WERI-Rb-1 (cell line): ENCODE data around the gene TREX2.

Experiments used
- DNase-seq: peaks from one replicate; pipeline ENCODE4 v3.0.0-alpha.2; 2020
- H3K27ac ChIP-seq: fragments of 250-450 bp; sonication (Bioruptor Pico); 2 replicates; pipeline ENCODE4 v1.5.1; 2020; ENCODE audit warnings: mild to moderate bottlenecking, moderate library complexity
- H3K27me3 ChIP-seq: fragments of 250-450 bp; sonication (Bioruptor Pico); 2 replicates; pipeline ENCODE4 v1.5.1; 2021; ENCODE audit warnings: mild to moderate bottlenecking, low read depth, moderate library complexity; ENCODE audit not compliant: insufficient read depth, severe bottlenecking
- H3K36me3 ChIP-seq: fragments of 250-450 bp; sonication (Bioruptor Pico); 2 replicates; pipeline ENCODE4 v1.5.1; 2020; ENCODE audit warnings: mild to moderate bottlenecking, moderate library complexity
- H3K4me3 ChIP-seq: 2 replicates; pipeline ENCODE4 v1.5.1; 2011; ENCODE audit warnings: low read depth, mild to moderate bottlenecking, control low read depth, low read length
- H3K9me3 ChIP-seq: fragments of 250-450 bp; sonication (Bioruptor Pico); 2 replicates; pipeline ENCODE4 v1.5.1; 2021; ENCODE audit warnings: mild to moderate bottlenecking, moderate library complexity; ENCODE audit not compliant: severe bottlenecking
- TF ChIP-seq, protein P1 (sequence below): IDR thresholded peaks from 2 replicates; pipeline ENCODE4 v1.5.1; 2011; ENCODE audit warnings: low read depth, mild to moderate bottlenecking, control low read depth, inconsistent platforms, low read length

TREX2 gene

DNA sequence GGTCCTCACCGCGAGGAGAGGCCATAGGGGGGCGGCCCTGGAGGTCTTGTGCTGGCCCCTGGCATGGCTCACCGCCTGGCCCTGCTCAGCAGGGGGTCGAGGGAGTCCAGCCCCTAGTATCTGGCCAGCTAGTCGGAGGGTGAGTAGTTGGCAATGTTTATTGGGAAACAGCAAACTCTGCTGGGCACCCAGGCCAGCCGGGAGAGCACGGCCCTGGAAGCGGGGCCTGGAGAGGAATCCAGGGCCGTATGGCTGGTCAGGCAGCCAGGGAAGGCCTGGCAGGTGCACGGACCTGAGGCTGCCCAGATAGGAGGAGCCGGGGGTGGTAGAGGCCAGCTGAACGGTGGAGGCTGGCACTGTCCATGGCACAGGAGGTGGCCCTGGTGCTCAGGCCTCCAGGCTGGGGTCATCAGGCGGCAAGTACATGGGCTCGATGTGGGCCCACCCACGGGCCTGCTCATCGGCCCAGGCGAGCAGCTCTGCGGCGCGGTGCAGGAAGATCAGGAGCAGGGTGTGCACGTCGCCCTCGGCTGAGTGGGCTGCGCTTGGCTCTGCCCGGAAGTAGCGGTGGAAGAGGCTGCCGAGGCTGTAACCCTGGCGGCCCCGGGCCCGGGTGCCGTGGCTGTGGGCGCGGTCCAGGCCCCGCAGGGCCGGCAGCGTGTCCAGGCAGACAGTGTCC lies 1.4 kb downstream of the TREX2 start:
- peaks cover 2% of the 10 kb centered on the region for H3K9me3 ChIP-seq
- H3K27ac ChIP-seq: no peak overlapping the region
- H3K27me3 ChIP-seq: peaks cover 16% of the 10 kb centered on the region
- TF ChIP-seq, protein P1, sequence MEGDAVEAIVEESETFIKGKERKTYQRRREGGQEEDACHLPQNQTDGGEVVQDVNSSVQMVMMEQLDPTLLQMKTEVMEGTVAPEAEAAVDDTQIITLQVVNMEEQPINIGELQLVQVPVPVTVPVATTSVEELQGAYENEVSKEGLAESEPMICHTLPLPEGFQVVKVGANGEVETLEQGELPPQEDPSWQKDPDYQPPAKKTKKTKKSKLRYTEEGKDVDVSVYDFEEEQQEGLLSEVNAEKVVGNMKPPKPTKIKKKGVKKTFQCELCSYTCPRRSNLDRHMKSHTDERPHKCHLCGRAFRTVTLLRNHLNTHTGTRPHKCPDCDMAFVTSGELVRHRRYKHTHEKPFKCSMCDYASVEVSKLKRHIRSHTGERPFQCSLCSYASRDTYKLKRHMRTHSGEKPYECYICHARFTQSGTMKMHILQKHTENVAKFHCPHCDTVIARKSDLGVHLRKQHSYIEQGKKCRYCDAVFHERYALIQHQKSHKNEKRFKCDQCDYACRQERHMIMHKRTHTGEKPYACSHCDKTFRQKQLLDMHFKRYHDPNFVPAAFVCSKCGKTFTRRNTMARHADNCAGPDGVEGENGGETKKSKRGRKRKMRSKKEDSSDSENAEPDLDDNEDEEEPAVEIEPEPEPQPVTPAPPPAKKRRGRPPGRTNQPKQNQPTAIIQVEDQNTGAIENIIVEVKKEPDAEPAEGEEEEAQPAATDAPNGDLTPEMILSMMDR: no peak
- peaks cover 5% of the 10 kb centered on the region for H3K36me3 ChIP-seq
- no peak for DNase-seq
- H3K4me3 ChIP-seq: no peak overlapping the region

DNA sequence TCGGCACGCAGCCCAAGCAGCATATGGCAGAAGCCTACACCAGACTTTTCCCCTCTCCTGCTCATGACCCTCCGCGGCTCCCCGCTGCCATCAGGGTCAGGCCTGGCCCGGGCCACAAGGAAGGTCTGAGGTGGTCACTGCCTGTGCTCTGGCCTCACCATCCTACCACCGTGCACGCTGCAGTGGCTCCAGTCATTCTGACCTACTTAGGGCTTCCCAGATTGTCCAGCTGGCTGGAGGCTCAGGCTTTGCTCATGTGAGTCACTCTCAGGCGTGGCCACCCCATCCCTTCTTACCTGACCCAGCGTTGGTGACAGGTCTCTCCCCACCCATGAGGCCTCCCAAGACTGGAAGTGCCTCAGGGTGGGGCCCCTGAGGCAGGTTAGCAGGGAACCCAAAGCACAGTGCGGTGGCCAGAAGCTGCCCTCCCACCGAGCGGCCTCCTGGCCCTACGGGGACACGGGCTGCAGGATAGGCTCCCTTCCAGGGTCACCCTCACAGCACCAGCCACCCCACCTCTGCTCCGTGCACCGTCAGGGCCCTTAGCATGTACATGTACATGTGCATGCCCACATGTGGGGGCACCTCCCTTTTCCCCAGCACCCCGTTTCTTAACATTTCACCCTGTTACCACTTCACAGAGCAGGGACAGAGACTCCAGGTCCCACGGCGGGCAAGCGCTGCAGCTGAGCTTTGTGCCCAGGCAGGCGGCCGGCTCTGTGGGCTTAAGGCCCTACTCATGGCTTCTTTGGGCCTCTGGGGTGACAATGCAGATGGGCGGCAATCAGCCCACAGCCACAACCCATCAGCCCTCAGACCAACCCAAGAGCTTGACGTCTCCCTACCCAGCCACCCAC lies 2.2 kb downstream of the TREX2 start:
- DNase-seq: peak; percentile 62
- peak overlapping the region; percentile 14; the same call in 1 of the 2 replicates for H3K27ac ChIP-seq
- H3K27me3 ChIP-seq: peaks cover 17% of the 10 kb centered on the region
- no peaks in the 10 kb centered on the region; the same call in 1 of the 2 replicates for H3K36me3 ChIP-seq
- no peak overlapping the region for H3K4me3 ChIP-seq
- TF ChIP-seq, protein P1: no peak
- H3K9me3 ChIP-seq: peaks cover 2% of the 10 kb centered on the region

DNA sequence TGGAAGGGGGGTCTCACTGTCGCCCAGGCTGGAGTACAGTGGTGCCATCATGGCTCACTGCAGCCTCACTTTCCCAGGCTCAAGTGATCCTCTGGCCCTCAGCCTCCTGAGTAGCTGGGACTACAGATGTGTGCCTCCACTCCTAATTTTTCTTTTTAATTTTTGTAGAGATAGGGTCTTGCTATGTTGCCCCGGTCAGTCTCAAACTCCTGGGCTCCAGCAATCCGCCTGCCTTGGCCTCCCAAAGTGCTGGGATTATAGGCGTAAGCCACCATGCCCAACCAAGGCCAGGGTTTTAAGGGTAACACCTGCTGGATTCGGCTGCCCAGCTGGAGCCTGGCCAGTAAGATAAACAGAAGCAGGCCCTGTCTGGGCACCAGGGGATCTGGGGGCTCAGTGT lies 3.4 kb downstream of the TREX2 start:
- H3K9me3 ChIP-seq: peaks cover 2% of the 10 kb centered on the region
- H3K27ac ChIP-seq: no peak overlapping the region
- TF ChIP-seq, protein P1: no peak
- H3K4me3 ChIP-seq: no peak overlapping the region
- DNase-seq: no peak
- H3K27me3 ChIP-seq: peaks cover 23% of the 10 kb centered on the region
- H3K36me3 ChIP-seq: no peaks in the 10 kb centered on the region; the same call in 1 of the 2 replicates

DNA sequence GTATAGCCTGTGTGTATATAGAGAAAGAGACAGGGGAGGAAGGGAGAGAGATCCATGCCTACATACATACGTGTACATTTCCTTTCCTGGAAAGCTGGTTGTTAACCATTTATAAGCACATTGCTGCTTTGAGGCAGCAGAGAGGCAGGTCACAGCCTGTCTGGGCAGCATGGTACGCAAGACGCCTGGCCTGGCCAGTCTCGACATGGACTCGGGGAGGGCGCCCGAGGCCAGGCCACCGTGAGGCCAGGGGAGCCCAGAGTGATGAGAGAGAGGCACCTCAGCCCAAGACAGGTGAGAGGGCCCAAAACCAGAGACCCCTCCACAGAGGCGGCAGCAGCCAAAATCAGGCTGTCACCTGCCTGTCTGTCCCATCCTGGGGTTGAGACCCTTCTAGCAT lies 3.9 kb downstream of the TREX2 start:
- Histone ChIP-seq H3K27me3 (peaks cover 26% of the 10 kb centered on the region), H3K4me3 (no peak overlapping the region), H3K36me3 (no peaks in the 10 kb centered on the region; the same call in 1 of the 2 replicates), H3K9me3 (peaks cover 2% of the 10 kb centered on the region), H3K27ac (no peak overlapping the region)
- TF ChIP-seq, protein P1: no peak
- no peak for DNase-seq

DNA sequence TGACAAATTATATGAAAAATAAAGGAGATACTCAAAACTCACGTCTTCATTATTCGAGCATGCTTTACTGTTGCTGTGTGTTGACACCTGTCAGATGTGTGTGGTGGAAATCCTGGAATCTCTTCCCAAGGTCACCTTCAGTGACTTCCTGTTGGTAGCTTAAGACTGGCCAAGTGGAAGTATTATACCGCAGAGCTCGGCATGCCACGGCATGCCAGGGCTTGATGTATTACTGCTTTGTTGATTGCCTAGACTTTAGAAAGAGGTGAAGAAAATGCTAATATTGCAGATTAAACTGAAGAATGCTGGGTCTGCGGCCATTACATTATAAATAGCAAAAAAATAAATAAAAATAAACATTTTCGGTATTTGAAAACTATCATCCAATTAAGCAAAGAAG lies 4.6 kb downstream of the TREX2 start:
- DNase-seq: no peak
- Histone ChIP-seq H3K27me3 (peaks cover 31% of the 10 kb centered on the region), H3K9me3 (peaks cover 2% of the 10 kb centered on the region), H3K27ac (no peak overlapping the region), H3K4me3 (no peak overlapping the region), H3K36me3 (no peaks in the 10 kb centered on the region)
- TF ChIP-seq, protein P1: no peak
